ENCODE data around the gene FKBP11.
"Not testable (repeated sequence)": the region's sequence is repeated elsewhere in the genome, so short reads cannot be mapped to it uniquely, and the experiment has no call there.

Gene FKBP11

DNA sequence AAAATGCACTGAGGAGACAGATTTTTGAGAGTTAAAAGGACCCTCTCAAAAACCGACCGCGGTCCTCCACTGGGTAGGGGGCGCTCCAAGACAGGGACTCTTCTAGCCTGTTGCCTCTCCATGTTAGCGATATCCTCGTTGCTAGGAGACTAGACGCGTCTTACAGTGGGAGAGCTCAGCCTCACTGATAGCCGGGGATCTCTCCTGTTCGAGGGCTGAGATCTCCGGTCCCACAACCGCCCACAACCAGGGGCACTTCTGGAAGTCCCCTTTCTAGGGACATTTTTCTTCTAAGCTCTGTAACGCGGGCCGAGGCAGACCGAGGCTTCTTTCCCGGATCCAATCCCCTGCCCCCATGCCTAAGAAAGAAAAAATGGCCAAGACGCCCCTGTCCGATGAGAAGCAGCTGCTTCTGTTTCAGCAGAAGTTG lies 21.3 kb downstream of the FKBP11 start:
- DNase-seq, result peak; percentile 84

DNA sequence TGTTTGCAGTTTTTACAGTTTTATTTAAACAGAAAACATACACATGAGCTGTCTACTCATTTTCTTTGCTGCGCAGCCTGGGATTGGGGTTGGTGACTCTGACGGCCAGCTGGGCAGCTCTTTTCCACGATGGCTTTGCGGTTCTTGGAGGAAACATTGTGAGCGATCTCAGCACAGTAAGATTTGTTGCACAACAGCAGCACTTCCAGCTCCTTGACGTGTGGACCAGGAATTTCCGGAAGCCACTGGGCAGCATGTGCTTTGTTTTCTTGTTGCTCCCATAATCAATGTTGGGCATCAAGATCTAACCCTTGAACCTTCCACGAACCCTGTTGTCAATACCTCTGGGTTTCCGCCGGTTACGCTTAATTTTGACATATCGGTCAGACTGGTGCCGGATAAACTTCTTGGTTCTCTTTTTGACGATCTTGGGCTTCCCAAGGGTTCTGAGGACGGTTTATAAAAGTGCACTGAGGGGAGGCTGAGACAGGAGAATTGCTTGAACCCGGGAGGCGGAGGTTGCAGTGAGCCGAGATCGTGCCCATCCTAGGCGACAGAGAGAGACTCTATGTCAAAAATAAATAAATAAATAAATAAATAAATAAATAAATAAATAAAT lies 21.8 kb downstream of the FKBP11 start:
- no peak for DNase-seq

DNA sequence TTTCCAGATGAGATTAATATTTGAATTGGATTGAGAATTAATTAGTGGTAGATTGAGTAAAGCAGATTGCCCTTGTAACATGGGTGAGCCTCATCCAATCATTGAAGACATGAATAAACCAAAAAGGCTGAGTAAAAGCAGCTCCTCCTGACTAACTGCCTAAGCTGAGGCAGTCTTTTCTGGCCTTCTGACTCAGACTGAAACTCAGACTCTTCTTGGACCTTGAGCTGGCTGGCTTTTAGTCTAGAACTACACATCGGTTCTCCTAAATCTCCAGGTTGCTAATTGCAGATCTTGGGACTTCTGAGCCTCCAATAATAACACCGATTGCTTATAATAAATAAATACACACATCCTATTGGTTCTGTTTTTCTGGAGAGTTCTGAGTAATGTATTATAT lies 24.0 kb downstream of the FKBP11 start:
- no peak for DNase-seq

DNA sequence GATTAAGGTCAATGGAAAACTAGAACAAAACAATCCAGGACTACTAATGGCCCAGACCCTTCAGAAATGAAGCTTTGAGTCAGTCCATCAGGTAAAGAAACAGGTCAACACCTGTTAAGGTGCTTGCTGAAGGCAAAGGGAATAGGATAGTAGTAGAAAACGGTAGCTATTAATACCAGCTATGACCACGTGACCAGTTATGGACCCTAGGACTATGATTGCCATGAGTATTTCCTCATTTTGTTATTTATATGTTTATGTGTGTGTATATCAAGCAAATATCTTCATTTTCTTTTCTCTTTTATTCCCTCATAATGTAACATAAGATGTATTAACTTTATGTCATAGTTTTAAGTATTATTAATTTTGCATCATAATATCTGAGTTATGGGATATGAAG lies 25.6 kb downstream of the FKBP11 start:
- DNase-seq, result no peak

DNA sequence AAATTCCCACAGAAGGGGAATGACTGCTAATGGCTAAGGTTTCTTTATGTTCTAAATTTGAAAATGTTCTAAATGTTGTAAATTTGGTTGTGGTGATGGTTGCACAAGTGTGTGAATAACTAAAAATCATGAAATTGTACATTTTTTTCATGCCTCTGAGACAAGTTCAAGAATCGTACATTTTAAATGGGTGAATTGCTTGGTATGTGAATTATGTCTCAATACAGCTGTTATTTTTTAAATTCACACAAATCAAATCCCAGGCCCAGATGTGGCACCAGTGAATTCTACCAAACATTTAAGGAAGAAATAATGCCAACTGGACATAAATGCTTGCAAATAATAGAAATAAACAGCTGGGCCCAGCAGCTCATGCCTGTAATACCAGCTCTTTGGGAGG lies 31.0 kb downstream of the FKBP11 start:
- DNase-seq, result no peak

DNA sequence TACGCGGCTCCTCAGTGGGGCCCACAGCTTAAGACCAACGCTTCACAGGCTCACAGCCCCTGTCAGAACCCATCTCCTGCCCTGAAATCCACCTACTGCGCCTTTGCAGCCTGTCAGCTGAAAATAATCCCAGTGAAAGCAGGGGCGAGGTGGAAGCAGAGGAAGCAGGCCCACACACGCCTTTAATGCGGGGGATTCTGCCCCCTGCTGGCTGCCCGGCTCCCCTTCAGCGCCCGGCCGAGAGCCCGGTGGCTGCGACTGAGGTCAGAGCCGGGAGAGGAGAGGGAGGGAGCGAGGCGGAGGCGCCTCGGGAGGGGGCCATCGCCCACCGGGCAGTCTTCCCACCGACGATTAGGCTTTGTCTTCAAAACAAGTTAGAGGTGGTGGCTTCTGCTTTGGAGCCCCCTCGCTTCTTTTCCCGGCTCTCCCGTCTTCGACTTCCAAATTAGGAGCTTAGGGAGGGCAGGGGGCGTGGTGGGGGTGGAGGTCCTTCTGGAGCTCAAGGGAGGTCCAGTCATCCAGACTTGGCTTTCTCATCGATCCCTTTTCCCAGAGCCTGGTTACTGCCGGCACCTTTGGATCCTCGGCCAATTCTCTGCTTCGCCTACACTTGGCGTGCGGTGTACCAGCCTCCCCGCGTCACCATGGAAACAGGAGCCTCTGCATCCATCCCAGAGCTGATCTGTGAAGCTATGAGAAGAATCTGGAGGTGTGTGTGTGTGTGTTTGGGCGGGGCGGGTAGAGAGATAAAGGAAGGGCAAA lies 34.5 kb downstream of the FKBP11 start:
- peak; percentile 61 for DNase-seq

DNA sequence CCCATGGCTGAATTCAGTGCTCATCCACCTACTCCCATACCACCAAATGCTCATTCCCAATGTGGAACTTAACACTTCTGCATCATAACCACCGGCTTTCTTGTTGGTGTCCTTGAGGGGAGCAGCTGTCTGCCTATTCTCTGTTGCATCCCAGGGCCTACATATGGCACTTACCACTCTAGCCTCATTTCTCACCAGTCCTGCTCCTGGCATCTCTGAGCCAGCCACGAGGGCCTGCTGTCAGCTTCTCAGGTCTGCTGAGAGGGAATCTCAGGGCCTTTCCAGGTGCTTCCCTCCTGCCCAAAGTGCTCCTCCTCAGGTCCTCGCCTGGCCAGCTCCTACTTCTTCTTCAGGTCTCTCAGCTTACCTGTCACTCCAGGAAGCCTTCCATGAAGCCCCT lies 35.6 kb downstream of the FKBP11 start:
- DNase-seq, result no peak

DNA sequence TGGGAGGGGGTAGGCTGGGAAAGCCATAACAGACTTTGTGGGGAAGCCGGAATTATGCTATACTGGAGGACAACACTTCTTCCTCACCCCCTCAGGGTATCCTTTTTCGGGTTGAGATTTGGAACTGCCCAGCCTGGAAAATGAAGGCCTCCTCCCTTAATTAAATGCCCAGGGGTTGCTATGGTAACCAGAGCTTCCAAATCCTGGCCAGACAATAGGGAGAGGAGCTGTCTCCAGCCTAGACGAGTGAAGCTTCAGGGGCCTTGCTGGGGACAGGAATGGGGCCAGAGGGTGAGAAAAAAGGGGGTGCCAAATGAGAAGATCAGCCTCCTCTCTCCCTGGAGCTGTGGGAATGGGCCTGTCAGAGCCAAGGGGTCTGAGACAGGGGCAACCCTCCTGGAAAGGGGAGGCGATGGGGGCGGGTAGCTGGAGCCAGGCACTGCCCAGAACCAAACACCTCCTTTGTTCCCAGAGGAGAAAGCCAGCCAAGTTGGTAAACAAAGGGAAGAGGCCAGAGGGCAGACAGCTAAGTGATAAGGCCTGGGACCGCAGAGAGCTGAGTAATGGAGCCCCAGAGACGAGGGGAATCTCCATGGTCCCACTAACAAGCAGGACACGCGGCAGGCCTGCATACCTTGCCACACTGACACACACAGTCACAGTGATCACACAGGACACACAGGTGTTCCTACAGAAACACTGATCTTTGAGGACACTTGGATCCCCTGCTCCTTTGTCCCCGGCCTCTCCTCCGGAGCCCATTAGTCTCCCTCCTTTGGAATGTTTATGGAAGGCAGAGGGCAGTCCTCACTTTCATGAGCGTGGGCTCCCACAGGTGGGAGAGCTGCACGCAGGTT lies 41.8 kb downstream of the FKBP11 start:
- no peak for DNase-seq

DNA sequence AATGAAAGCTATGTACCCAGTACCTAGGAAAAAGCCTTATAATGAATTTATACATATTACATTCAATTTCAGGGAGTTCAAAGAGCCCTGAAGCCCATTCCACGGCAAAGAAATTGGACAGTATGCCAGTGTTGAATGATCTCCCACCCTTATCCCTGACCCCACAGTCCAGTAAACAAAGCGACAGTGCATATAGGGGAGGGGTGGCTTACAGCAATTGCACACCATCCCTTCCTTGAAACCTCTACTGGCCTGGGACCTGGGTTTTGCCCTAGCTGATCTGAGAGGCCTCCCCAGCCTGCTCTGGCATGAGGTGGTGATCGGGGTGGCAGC lies 42.4 kb downstream of the FKBP11 start:
- DNase-seq, result no peak

DNA sequence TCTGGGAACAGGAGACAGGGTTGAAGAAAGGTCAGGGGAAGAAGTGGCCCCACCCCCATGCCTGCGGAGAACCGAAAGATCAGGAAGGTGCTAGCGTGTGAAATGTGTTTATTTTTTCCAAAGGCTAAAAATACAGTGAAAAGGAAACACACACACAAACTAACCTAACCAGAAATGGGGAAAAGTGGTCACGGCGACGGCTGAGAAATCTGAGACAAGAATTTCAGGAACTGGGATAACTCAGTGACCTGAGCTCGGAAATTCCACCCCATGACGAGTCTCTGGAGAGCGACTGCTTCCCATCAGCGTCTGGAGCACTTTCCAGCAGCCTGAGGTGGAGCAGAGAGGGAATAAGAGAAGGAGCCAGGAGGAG lies 43.0 kb downstream of the FKBP11 start:
- peak; percentile 49 for DNase-seq

DNA sequence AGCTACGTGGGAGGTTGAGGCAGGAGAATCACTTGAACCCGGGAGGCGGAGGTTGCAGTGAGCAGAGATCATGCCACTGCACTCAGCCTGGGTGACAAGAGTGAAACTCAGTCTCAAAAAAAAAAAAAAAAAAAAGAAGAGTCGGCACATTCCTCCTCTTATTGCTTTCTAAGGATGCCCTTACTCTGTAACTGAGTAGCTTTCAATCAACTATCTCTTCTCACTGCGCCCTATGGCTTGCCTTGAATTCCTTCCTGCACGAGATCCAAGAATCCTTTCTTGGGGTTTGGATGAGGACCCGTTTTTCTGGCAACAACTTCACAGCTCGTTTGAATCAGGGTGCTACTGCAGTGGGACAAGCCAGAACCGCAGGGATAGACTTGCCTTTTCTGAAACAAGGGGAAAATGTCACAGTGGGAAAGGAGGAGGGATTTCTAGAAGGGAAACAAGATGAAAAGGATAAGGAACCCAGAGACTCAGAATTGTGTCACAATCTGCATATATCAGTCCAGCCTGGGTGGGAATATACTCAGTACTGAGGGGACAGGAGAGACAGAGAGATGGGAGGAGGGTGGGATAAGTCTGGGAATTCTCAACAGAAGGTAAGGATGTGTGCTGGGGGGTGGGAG lies 43.5 kb downstream of the FKBP11 start:
- no peak for DNase-seq

DNA sequence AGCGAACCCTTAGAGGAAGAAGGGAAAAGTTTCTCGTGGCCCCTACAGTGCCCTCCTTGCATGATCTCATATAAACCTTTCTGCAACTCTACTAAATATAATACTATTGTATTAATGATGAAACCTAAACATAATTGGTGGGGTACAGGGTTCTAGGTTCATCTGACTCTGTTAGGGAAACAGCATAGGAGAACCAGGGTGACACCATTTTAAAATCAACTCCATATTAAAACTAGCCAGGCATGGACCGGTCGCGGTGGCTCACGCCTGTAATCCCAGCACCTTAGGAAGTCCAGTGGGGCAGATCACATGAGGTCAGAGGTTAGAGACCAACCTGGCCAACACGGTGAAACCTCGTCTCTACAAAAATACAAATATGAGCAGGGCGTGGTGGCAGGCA lies 44.6 kb downstream of the FKBP11 start:
- DNase-seq, result no peak

DNA sequence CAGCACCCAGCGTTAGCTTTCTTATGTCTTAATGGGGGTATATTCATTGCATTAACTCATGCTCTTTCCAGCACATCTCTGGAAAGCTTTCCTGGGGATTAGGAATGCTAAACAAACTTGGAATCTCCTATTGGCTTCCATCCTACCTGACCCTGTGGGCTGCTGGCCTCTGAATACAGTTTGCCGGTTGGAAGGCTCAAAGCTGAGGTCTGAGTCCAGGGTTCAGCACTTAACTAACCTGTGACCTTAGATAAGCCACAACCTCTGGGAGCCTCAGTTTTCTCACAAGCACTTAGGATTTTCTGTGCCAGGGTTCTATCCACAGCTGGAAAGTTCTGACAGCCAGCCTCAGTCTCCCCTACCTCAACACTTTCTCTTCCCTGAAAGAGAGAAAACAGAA lies 46.7 kb downstream of the FKBP11 start:
- no peak for DNase-seq

DNA sequence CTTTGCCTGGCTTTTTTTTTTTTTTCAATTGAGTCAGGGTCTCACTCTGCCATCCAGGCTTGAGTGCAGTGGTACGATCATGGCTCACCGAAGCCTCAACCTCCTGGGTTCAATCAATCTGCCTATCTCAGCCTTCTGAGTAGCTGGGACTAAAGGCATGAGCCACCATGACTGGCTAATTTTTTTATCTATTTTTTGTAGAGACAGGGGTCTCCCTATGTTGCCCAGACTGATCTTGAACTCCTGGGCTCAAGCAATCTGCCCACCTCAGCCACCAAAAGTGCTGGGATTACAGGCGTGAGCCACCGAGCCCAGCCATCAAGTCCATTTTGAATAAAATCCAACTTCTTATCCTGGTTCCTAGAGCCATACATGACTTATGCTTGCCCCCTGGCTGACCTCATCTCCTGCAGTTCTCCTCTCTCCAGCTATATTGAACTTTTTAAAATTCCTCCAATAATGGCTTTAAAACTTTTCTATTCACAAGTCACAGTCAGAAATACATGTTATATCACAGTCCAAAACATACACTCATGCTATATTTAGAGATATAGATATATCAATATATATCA lies 49.3 kb downstream of the FKBP11 start:
- DNase-seq, result no peak

DNA sequence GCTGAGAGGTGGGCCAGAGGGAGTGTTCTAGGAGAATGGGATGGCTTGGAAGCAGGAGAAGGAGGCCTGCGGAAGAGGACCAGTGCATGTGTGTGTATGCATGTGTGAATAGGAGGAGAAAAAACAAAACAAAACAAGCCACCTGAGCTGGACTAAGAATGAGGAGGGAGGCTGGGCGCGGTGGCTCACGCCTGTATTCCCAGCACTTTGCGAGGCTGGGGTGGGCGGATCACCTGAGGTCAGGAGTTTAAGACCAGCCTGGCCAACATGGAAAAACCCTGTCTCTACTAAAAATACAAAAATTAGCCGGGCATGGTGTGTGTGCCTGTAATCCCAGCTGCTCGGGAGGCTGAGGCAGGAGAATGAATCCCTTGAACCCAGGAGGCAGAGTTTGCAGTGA lies 51.8 kb downstream of the FKBP11 start:
- not testable (repeated sequence) for DNase-seq

DNA sequence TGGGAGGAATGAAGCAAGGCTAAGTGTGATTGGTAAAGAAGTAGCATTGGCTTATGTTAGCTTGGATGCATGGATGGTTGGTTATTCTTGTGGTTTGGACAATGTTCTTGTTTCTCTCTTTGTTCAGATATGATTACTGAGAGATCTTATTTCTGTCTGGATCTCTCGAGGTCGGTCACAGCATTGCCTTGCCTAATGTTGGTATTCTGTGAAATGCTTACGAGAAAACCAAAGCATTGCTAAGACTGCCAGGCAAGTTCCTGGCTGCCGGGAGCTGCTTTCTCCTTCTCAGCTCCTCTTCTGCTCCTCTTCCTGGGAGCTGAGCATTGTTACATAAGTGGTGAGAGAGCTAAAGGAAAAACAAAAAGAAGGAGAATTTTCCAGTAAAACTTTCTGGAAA lies 52.2 kb downstream of the FKBP11 start:
- DNase-seq, result no peak

Measured in fibroblast of skin of right quadriceps (primary cell).